ENCODE results near the gene KIF16B. TPM values are rescaled to one million over a fixed set of nuclear protein-coding genes. Genes with fewer than 3 reads are reported as not detected.

Gene KIF16B
- total and polyA plus RNA-seq, 8 donors, result 5.0 to 59.8 (median 24.2) TPM

- Histone ChIP-seq H3K36me3 (peaks cover 0 to 45% (median 30%) of the 10 kb centered on the region in 4 donors), H3K27ac (no peak overlapping the region), H3K9me3 (peaks cover 0 to 13% (median 4%) of the 10 kb centered on the region in 4 donors), H3K4me1 (no peaks in the 10 kb centered on the region), H3K4me3 (no peak overlapping the region), H3K27me3 (no peaks in the 10 kb centered on the region)
- intact Hi-C loops (cut with DNase I; ENCODE audit: low total_unique reads), result no loop called here
- DNase-seq, result no peak
- TF ChIP-seq POLR2AphosphoS5 (IDR thresholded peaks at IDR 0.05), result no peak
- TF ChIP-seq EP300 (IDR thresholded peaks at IDR 0.05), result no peak
- 93 to 98% (median 97%) methylated on average over 2 of the region's 2 CpGs for WGBS, 5 donors
These were observed 264.5 kb downstream of the KIF16B start for GRCh38 chr20:16308754-16309153.

GRCh38 chr20:16302818-16303217, 270.4 kb downstream of the KIF16B start:
- H3K27me3 ChIP-seq, result no peaks in the 10 kb centered on the region
- DNase-seq, result no peak
- H3K4me1 ChIP-seq, result no peaks in the 10 kb centered on the region
- 2 to 55% (median 46%) methylated on average over 1 of the region's 1 CpG for WGBS, 5 donors
- TF ChIP-seq POLR2A (IDR thresholded peaks at IDR 0.05) (no peak), EP300 (IDR thresholded peaks at IDR 0.05) (no peak), POLR2AphosphoS5 (IDR thresholded peaks at IDR 0.05) (no peak), CTCF (IDR thresholded peaks at IDR 0.05) (no peak)
- H3K36me3 ChIP-seq, result peaks cover 0 to 44% (median 11%) of the 10 kb centered on the region in 4 donors
- H3K9me3 ChIP-seq, result peaks cover 0 to 35% (median 23%) of the 10 kb centered on the region in 4 donors
- intact Hi-C loops (cut with DNase I; ENCODE audit: low total_unique reads), result no loop called here
- no peak overlapping the region for H3K27ac ChIP-seq
- no peak overlapping the region for H3K4me3 ChIP-seq

GRCh38 chr20:16301986-16302385, 271.3 kb downstream of the KIF16B start:
- Histone ChIP-seq H3K4me1 (no peaks in the 10 kb centered on the region), H3K4me3 (no peak overlapping the region), H3K36me3 (peaks cover 0 to 49% (median 12%) of the 10 kb centered on the region in 4 donors), H3K27me3 (no peaks in the 10 kb centered on the region), H3K27ac (no peak overlapping the region), H3K9me3 (peaks cover 0 to 35% (median 23%) of the 10 kb centered on the region in 4 donors)
- WGBS, 5 donors, result 50 to 97% (median 92%) methylated on average over 1 of the region's 1 CpG
- no peak for TF ChIP-seq CTCF (IDR thresholded peaks at IDR 0.05)
- no peak for TF ChIP-seq EP300 (IDR thresholded peaks at IDR 0.05)
- TF ChIP-seq POLR2AphosphoS5 (IDR thresholded peaks at IDR 0.05), result no peak
- TF ChIP-seq POLR2A (IDR thresholded peaks at IDR 0.05), result no peak
- DNase-seq, result no peak
- intact Hi-C loops (cut with DNase I; ENCODE audit: low total_unique reads), result no loop called here

- no peak overlapping the region for H3K27ac ChIP-seq
- peaks cover 0 to 34% (median 23%) of the 10 kb centered on the region in 4 donors for H3K9me3 ChIP-seq
- H3K36me3 ChIP-seq, result peaks cover 0 to 38% (median 6%) of the 10 kb centered on the region in 4 donors
- intact Hi-C loops (cut with DNase I; ENCODE audit: low total_unique reads), result no loop called here
- TF ChIP-seq EP300 (IDR thresholded peaks at IDR 0.05), result no peak
- no peaks in the 10 kb centered on the region for H3K27me3 ChIP-seq
- WGBS, 5 donors, result 86 to 96% (median 92%) methylated on average over 6 of the region's 6 CpGs
- H3K4me1 ChIP-seq, result no peaks in the 10 kb centered on the region
- no peak for DNase-seq
- H3K4me3 ChIP-seq, result no peak overlapping the region
These were observed 273.4 kb downstream of the KIF16B start for GRCh38 chr20:16299897-16300296.

GRCh38 chr20:16296931-16297330, 276.3 kb downstream of the KIF16B start:
- Histone ChIP-seq H3K36me3 (peaks cover 0 to 19% (median 3%) of the 10 kb centered on the region in 4 donors), H3K4me3 (no peak overlapping the region), H3K27me3 (no peaks in the 10 kb centered on the region), H3K4me1 (no peaks in the 10 kb centered on the region), H3K27ac (no peak overlapping the region), H3K9me3 (peaks cover 0 to 7% (median 2%) of the 10 kb centered on the region in 4 donors)
- no peak for DNase-seq
- WGBS, 5 donors, result 77 to 92% (median 88%) methylated on average over 3 of the region's 3 CpGs
- TF ChIP-seq EP300 (IDR thresholded peaks at IDR 0.05), result no peak
- no peak for TF ChIP-seq CTCF (IDR thresholded peaks at IDR 0.05)
- no peak for TF ChIP-seq POLR2A (IDR thresholded peaks at IDR 0.05)
- TF ChIP-seq POLR2AphosphoS5 (IDR thresholded peaks at IDR 0.05), result no peak
- intact Hi-C loops (cut with DNase I; ENCODE audit: low total_unique reads), result no loop called here

All from stomach (tissue), 9 donors.